WTC11 (cell line): Measurements from ENCODE around the gene LRMDA. TPM values are rescaled to one million over a fixed set of nuclear protein-coding genes. Genes with fewer than 3 reads are reported as not detected.

ENCODE experiments used
- ATAC-seq: fragments of 200-7000 bp; cut with Tn5 transposase; 2 replicates; pipeline ENCODE4 v1.10.0; 2021; ENCODE audit warnings: mild to moderate bottlenecking, moderate library complexity
- CTCF ChIA-PET: fragments of 300-600 bp; sonication (Branson Sonifier 250); formaldehyde crosslinking; loops from one replicate; lab custom pipeline; 2021; ENCODE audit warnings: antibody characterized with exemption; lab: Charles Lee
- POLR2A ChIA-PET: fragments of 350-600 bp; sonication (Branson Sonifier 250); formaldehyde crosslinking; loops from one replicate; lab custom pipeline; 2021; ENCODE audit warnings: antibody characterized with exemption; lab: Charles Lee
- DNase-seq: peaks from one replicate; pipeline ENCODE4 v3.0.0; 2021; ENCODE audit warnings: low spot score
- H3K27ac Mint-ChIP-seq: 2 replicates; pipeline ENCODE4 v1.8.0; 2021; ENCODE audit warnings: mixed read lengths
- H3K27me3 Mint-ChIP-seq: 2 replicates; pipeline ENCODE4 v1.8.0; 2021; ENCODE audit warnings: low read depth, mild to moderate bottlenecking, moderate library complexity, mixed read lengths
- H3K36me3 Mint-ChIP-seq: 2 replicates; pipeline ENCODE4 v1.8.0; 2021; ENCODE audit warnings: mixed read lengths
- H3K4me1 Mint-ChIP-seq: 2 replicates; pipeline ENCODE4 v1.8.0; 2022; ENCODE audit warnings: mixed read lengths
- H3K4me3 Mint-ChIP-seq: 2 replicates; pipeline ENCODE4 v1.8.0; 2021; ENCODE audit warnings: mild to moderate bottlenecking, moderate library complexity, mixed read lengths
- H3K9me3 Mint-ChIP-seq: 2 replicates; pipeline ENCODE4 v1.8.0; 2021; ENCODE audit warnings: mixed read lengths
- AR ChIP-seq: fragments of 250-450 bp; sonication (Bioruptor Pico); IDR thresholded peaks from 2 replicates; pipeline ENCODE4 v1.9.0; 2021; ENCODE audit warnings: mild to moderate bottlenecking
- CBFB ChIP-seq: sonication (generic); formaldehyde crosslinking; IDR thresholded peaks from 2 replicates; pipeline ENCODE4 v1.8.1; 2022; ENCODE audit warnings: mild to moderate bottlenecking, low read depth, missing genetic modification reagents
- CREB1 ChIP-seq: sonication (generic); formaldehyde crosslinking; IDR thresholded peaks from 2 replicates; pipeline ENCODE4 v1.8.0; 2023; ENCODE audit warnings: mild to moderate bottlenecking, missing genetic modification reagents
- CREM ChIP-seq: sonication (generic); formaldehyde crosslinking; IDR thresholded peaks from 2 replicates; pipeline ENCODE4 v1.8.1; 2022; ENCODE audit warnings: mild to moderate bottlenecking, missing genetic modification reagents, moderate library complexity
- ETV6 ChIP-seq: sonication (generic); formaldehyde crosslinking; IDR thresholded peaks from 2 replicates; pipeline ENCODE4 v1.8.1; 2022; ENCODE audit warnings: mild to moderate bottlenecking, missing genetic modification reagents
- FOXP1 ChIP-seq: sonication (generic); formaldehyde crosslinking; IDR thresholded peaks from 2 replicates; pipeline ENCODE4 v1.8.0; 2022; ENCODE audit warnings: missing genetic modification reagents, mild to moderate bottlenecking, moderate library complexity, borderline replicate concordance
- GTF2I ChIP-seq: fragments of 250-450 bp; sonication (Bioruptor Pico); conservative IDR thresholded peaks from 2 replicates; pipeline ENCODE4 v1.4.0; 2021; ENCODE audit warnings: mild to moderate bottlenecking
- PRRX2 ChIP-seq: fragments of 250-450 bp; sonication (Bioruptor Pico); IDR thresholded peaks from 2 replicates; pipeline ENCODE4 v1.8.0; 2021; ENCODE audit warnings: mild to moderate bottlenecking
- RORB ChIP-seq: fragments of 250-450 bp; sonication (Bioruptor Pico); IDR thresholded peaks from 2 replicates; pipeline ENCODE4 v1.9.0; 2021; ENCODE audit warnings: mild to moderate bottlenecking
- ZNF219 ChIP-seq: sonication (generic); formaldehyde crosslinking; IDR thresholded peaks from 2 replicates; pipeline ENCODE4 v1.8.0; 2023; ENCODE audit warnings: missing genetic modification reagents, mild to moderate bottlenecking, borderline replicate concordance
- ZNF263 ChIP-seq: sonication (generic); formaldehyde crosslinking; IDR thresholded peaks from 2 replicates; pipeline ENCODE4 v1.8.1; 2022; ENCODE audit warnings: low read depth, mild to moderate bottlenecking, moderate library complexity, missing genetic modification reagents
- ZNF396 ChIP-seq: fragments of 250-450 bp; sonication (Bioruptor Pico); IDR thresholded peaks from 2 replicates; pipeline ENCODE4 v1.8.0; 2021; ENCODE audit warnings: mild to moderate bottlenecking, moderate library complexity, borderline replicate concordance
- total RNA-seq: library from RNA; stranded (reverse); gene quantifications from 3 replicates; pipeline ENCODE4 v1.2.3, GENCODE V29; 2021
- TF ChIP-seq, protein P1 (sequence below): sonication (generic); formaldehyde crosslinking; IDR thresholded peaks from 2 replicates; pipeline ENCODE4 v1.8.1; 2022; ENCODE audit warnings: mild to moderate bottlenecking, moderate library complexity, missing genetic modification reagents
- TF ChIP-seq, protein P2 (sequence below): fragments of 250-450 bp; sonication (Bioruptor Pico); IDR thresholded peaks from 2 replicates; pipeline ENCODE4 v1.8.0; 2021; ENCODE audit warnings: mild to moderate bottlenecking
- TF ChIP-seq, protein P3 (sequence below): sonication (generic); formaldehyde crosslinking; IDR thresholded peaks from 2 replicates; pipeline ENCODE4 v1.8.1; 2022; ENCODE audit warnings: low read depth, missing genetic modification reagents, borderline replicate concordance
- TF ChIP-seq, protein P4 (sequence below): sonication (generic); formaldehyde crosslinking; conservative IDR thresholded peaks from 2 replicates; pipeline ENCODE4 v1.8.1; 2022; ENCODE audit warnings: mild to moderate bottlenecking, missing genetic modification reagents

LRMDA gene
- total RNA-seq, 1 experiment from 2014 or later = 0.92 TPM

DNA sequence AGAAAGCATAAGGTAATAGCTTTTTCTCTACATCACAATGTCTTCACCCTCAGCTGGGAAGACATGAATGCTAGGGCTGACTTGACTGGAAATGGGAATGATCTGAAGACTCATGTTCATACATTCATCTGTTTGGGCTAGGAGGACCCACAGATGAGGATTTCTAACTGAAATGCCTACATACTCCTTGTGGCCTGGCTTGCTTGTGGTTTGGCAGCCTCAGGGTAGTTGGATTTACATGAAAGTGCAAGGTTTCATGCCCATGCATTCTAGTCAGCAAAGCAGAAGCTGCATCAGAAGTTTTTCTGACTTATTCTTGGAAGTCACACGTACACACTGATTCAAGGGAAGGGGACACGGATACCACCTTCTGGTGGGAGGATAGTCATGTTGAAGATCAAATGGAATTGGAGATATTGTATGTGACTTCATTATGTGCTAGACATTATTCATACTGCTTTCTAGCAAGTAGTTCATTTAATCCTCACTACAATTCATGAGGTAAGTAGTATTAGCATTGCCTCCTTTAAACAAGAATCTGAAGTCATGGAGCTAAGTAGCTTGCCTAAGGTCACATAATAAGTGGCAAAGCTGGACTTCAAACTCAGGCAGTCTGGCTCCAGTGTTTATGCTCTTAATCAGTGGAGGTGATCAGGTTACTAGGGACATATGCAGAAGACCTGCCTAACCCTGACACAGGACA lies 957.0 kb downstream of the LRMDA start (continued):
- TF ChIP-seq ZNF396 (no peak), ZNF219 (CRISPR knock-in tag) (no peak), PRRX2 (no peak), ZNF263 (CRISPR knock-in tag) (no peak)
- TF ChIP-seq, protein P1, sequence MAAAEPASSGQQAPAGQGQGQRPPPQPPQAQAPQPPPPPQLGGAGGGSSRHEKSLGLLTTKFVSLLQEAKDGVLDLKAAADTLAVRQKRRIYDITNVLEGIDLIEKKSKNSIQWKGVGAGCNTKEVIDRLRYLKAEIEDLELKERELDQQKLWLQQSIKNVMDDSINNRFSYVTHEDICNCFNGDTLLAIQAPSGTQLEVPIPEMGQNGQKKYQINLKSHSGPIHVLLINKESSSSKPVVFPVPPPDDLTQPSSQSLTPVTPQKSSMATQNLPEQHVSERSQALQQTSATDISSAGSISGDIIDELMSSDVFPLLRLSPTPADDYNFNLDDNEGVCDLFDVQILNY (CRISPR knock-in tag) = no peak
- TF ChIP-seq, protein P2, sequence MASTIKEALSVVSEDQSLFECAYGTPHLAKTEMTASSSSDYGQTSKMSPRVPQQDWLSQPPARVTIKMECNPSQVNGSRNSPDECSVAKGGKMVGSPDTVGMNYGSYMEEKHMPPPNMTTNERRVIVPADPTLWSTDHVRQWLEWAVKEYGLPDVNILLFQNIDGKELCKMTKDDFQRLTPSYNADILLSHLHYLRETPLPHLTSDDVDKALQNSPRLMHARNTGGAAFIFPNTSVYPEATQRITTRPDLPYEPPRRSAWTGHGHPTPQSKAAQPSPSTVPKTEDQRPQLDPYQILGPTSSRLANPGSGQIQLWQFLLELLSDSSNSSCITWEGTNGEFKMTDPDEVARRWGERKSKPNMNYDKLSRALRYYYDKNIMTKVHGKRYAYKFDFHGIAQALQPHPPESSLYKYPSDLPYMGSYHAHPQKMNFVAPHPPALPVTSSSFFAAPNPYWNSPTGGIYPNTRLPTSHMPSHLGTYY (CRISPR knock-in tag) = no peak

- ChIA-PET CTCF (no interaction called here), POLR2A (no interaction called here)
- Mint-ChIP-seq H3K4me1 (peaks cover 18% of the 10 kb centered on the region), H3K4me3 (no peak overlapping the region), H3K9me3 (no peaks in the 10 kb centered on the region), H3K36me3 (no peaks in the 10 kb centered on the region), H3K27ac (no peak overlapping the region), H3K27me3 (no peaks in the 10 kb centered on the region)
- TF ChIP-seq GTF2I (CRISPR knock-in tag) = no peak
- no peak for TF ChIP-seq CBFB (CRISPR knock-in tag)
- ATAC-seq (no peak), DNase-seq (no peak)
Measured at GRCh38 chr10:76393875-76394706, 962.7 kb downstream of the LRMDA start.

- CTCF ChIA-PET = no interaction called here
- DNase-seq = no peak
- TF ChIP-seq CREM (no peak), ETV6 (CRISPR knock-in tag) (no peak), CREB1 (CRISPR knock-in tag) (no peak)
- TF ChIP-seq, protein P3, sequence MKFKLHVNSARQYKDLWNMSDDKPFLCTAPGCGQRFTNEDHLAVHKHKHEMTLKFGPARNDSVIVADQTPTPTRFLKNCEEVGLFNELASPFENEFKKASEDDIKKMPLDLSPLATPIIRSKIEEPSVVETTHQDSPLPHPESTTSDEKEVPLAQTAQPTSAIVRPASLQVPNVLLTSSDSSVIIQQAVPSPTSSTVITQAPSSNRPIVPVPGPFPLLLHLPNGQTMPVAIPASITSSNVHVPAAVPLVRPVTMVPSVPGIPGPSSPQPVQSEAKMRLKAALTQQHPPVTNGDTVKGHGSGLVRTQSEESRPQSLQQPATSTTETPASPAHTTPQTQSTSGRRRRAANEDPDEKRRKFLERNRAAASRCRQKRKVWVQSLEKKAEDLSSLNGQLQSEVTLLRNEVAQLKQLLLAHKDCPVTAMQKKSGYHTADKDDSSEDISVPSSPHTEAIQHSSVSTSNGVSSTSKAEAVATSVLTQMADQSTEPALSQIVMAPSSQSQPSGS = no peak
- Mint-ChIP-seq H3K4me3 (no peak overlapping the region), H3K9me3 (0 out of 2 replicates have a peak, but pooled peaks cover under 1% of the 10 kb centered on the region), H3K4me1 (peaks cover 18% of the 10 kb centered on the region), H3K36me3 (no peaks in the 10 kb centered on the region), H3K27me3 (no peaks in the 10 kb centered on the region), H3K27ac (no peak overlapping the region)
- no peak for ATAC-seq
- POLR2A ChIA-PET = no interaction called here
Measured at GRCh38 chr10:76394707-76395042, 963.3 kb downstream of the LRMDA start.

DNA sequence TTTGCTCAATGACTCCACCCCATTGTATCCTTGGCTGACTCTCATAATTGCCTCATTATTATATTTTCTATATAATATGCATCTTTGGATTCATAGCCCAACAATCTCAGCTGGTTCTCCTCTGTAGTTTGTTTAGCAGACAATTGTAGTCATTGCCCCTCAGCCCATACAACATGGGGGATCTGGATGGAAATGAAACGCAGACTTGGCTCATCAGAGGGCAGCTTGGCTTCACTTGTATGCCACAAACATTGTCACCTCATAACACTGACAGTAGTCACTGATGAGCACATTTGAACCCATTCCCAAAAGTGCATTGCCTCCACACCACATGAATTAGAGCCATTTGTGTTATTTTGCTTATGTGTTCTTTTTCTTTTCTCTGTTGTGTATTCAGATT lies 963.8 kb downstream of the LRMDA start:
- TF ChIP-seq FOXP1 (CRISPR knock-in tag) (no peak), RORB (CRISPR knock-in tag) (no peak), AR (no peak)
- TF ChIP-seq, protein P4, sequence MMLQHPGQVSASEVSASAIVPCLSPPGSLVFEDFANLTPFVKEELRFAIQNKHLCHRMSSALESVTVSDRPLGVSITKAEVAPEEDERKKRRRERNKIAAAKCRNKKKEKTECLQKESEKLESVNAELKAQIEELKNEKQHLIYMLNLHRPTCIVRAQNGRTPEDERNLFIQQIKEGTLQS = no peak
- TF ChIP-seq, protein P3 = no peak
- H3K36me3 Mint-ChIP-seq = no peaks in the 10 kb centered on the region
- H3K27ac Mint-ChIP-seq = no peak overlapping the region
- DNase-seq (no peak), ATAC-seq (no peak)
- no peaks in the 10 kb centered on the region for H3K27me3 Mint-ChIP-seq
- peaks cover 18% of the 10 kb centered on the region for H3K4me1 Mint-ChIP-seq
- H3K9me3 Mint-ChIP-seq = 0 out of 2 replicates have a peak, but pooled peaks cover 6% of the 10 kb centered on the region
- no peak overlapping the region for H3K4me3 Mint-ChIP-seq
- ChIA-PET CTCF (no interaction called here), POLR2A (no interaction called here)
